Bronchial epithelial cell (primary cell): ENCODE results near the gene FXYD4. TPM values are rescaled to one million over a fixed set of nuclear protein-coding genes. Genes with fewer than 3 reads are reported as not detected.
A peak's percentile ranks its signal among the peaks of the same experiment; 100 is the strongest.

Experiments
- DNase-seq: peaks from one replicate; pipeline ENCODE4 v3.0.0-alpha.2; 2010; ENCODE audit warnings: low read depth
- FAIRE-seq: peaks from 2 replicates; lab custom pipeline; 2011; peaks lifted over from hg19 to GRCh38; lab: Jason Lieb, UNC
- H3K27me3 ChIP-seq: 2 replicates; pipeline ENCODE4 v1.5.1; 2011; ENCODE audit warnings: low read length; ENCODE audit not compliant: control insufficient read depth, insufficient read depth
- H3K36me3 ChIP-seq: 2 replicates; pipeline ENCODE4 v1.5.1; 2011; ENCODE audit warnings: low read length; ENCODE audit not compliant: control insufficient read depth, insufficient read depth
- H3K4me3 ChIP-seq: 2 replicates; pipeline ENCODE4 v1.5.1; 2011; ENCODE audit warnings: mild to moderate bottlenecking, low read depth, low read length, control low read depth
- total RNA-seq: library from RNA; depleted of rRNA; stranded (reverse); fragments of >200 nt; gene quantifications from 2 replicates; pipeline ENCODE4 v1.2.1, GENCODE V29; 2014
- TF ChIP-seq, protein P1 (sequence below): IDR thresholded peaks from 2 replicates; pipeline ENCODE4 v1.5.1; 2011; ENCODE audit warnings: mild to moderate bottlenecking, moderate library complexity, low read length, control low read depth, inconsistent platforms; ENCODE audit not compliant: insufficient read depth, severe bottlenecking

Gene FXYD4
- total RNA-seq, 1 donor from 2014 or later: not detected

- no peak for DNase-seq
- Histone ChIP-seq H3K27me3 (no peaks in the 10 kb centered on the region), H3K36me3 (peaks cover 26% of the 10 kb centered on the region), H3K4me3 (no peak overlapping the region)
- FAIRE-seq: no peak
- TF ChIP-seq, protein P1, sequence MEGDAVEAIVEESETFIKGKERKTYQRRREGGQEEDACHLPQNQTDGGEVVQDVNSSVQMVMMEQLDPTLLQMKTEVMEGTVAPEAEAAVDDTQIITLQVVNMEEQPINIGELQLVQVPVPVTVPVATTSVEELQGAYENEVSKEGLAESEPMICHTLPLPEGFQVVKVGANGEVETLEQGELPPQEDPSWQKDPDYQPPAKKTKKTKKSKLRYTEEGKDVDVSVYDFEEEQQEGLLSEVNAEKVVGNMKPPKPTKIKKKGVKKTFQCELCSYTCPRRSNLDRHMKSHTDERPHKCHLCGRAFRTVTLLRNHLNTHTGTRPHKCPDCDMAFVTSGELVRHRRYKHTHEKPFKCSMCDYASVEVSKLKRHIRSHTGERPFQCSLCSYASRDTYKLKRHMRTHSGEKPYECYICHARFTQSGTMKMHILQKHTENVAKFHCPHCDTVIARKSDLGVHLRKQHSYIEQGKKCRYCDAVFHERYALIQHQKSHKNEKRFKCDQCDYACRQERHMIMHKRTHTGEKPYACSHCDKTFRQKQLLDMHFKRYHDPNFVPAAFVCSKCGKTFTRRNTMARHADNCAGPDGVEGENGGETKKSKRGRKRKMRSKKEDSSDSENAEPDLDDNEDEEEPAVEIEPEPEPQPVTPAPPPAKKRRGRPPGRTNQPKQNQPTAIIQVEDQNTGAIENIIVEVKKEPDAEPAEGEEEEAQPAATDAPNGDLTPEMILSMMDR: no peak
These were observed 23.4 kb downstream of the FXYD4 start for GRCh38 chr10:43394868-43395267.

DNA sequence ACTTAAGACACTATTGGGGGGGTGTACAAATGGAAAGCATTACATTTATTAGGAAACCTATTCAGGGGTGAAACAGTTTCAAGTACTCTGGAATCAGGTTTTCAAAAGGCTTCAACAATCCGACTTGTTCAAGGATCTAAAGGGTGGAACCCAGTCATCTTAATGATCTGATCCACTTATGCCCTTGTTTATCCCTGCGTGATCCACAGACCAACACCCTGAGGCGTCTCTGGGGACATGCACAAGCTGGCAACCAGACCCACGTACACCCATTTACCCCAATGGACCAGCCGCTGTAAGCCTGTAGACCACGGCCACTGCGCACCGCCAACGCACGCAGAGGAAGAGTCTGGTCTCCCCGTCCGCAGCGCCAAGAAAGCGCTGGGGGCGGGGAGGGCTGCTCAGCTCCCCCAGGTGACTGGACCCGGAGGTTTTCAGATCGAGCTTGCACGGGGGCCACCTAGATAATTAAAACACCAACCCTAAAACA lies 24.2 kb downstream of the FXYD4 start:
- FAIRE-seq (no peak), DNase-seq (no peak)
- no peaks in the 10 kb centered on the region for H3K27me3 ChIP-seq
- TF ChIP-seq, protein P1: no peak
- H3K36me3 ChIP-seq: peaks cover 19% of the 10 kb centered on the region
- peak overlapping the region; percentile 33 for H3K4me3 ChIP-seq

- peak; percentile 53 for DNase-seq
- FAIRE-seq: no peak
- peaks cover 18% of the 10 kb centered on the region for H3K36me3 ChIP-seq
These were observed 24.9 kb downstream of the FXYD4 start for GRCh38 chr10:43396061-43396927.

DNA sequence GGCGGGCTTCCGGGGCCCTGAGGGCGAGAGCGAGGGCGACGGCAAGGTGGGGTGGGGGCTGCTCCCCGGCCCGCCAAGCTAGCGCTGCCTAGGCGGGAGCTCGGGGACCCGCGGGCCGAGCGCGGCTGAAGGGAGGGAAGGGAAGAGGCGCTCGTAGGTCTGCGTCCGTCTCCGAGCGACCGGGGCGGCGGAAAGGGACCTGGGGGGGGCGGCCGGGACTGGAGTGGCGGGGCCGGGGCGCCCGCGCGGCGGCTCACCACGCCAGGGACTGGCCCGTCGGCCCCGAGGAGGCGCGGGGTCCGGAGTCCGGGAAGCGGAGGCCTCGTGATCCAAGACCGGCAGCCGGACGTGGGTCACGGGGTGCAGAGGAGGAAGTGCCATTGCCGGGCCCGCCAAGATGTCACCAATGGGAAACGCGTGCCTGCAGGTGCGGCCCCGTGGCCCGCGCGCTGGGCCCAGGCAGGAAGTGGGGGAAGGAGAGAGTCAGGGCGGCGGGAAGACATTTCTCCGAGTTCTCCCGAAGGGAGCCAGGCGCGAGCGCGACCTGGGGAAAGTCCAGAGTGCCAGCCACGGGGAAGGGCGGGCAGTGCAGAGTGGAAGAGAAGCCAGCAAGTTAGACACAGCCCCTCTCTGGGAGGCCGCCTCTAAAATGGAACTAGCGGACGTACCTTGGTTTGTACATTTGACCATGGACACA lies 25.6 kb downstream of the FXYD4 start:
- Histone ChIP-seq H3K36me3 (peaks cover 17% of the 10 kb centered on the region), H3K4me3 (peak overlapping the region; percentile 33), H3K27me3 (no peaks in the 10 kb centered on the region)
- FAIRE-seq (no peak), DNase-seq (peak; percentile 59)
- TF ChIP-seq, protein P1: no peak

More at GRCh38 chr10:43396061-43396927, 24.9 kb downstream of the FXYD4 start:
- H3K4me3 ChIP-seq: peak overlapping the region; percentile 33
- TF ChIP-seq, protein P1: no peak
- no peaks in the 10 kb centered on the region for H3K27me3 ChIP-seq

DNA sequence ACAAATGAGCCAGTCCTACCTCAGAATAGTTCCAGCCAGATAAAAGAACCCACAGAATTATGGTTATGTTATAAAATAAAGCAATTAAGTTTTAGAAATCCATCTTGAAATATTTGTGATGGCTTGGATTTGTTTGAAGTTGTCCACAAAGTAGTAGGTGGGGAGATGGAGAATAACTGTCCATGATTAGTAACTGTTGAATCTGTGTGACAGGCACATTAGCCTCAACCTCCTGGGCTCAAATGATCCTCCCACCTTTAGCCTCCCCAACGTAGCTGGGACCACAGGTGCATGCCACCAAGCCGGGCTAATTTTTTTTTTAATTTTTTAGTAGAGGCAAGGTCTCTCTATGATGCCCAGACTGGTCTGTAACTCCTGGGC lies 27.5 kb downstream of the FXYD4 start:
- no peak for DNase-seq
- no peaks in the 10 kb centered on the region for H3K27me3 ChIP-seq
- FAIRE-seq: no peak
- no peak overlapping the region for H3K4me3 ChIP-seq
- peaks cover 7% of the 10 kb centered on the region for H3K36me3 ChIP-seq
- TF ChIP-seq, protein P1: no peak
